GM23248 (cell line): ENCODE measurements around the gene RACK1.

Source experiments
- EZH2 ChIP-seq: fragments of 200-600 bp; sonication (generic); IDR thresholded peaks from 2 replicates; pipeline ENCODE4 v1.6.1; 2018; ENCODE audit warnings: antibody characterized with exemption, mild to moderate bottlenecking; ENCODE audit not compliant: insufficient read depth, poor library complexity, severe bottlenecking
- EZH2phosphoT487 ChIP-seq: fragments of 200-600 bp; sonication (generic); IDR thresholded peaks from 2 replicates; pipeline ENCODE4 v1.6.1; 2018; ENCODE audit warnings: antibody characterized with exemption, moderate library complexity, mild to moderate bottlenecking, low read depth; ENCODE audit not compliant: insufficient read depth

- TF ChIP-seq EZH2 (no peak), EZH2phosphoT487 (no peak)
Observed at GRCh38 chr5:181198905-181199519, 44.7 kb downstream of the RACK1 start.
